HG03521 (cell line): ENCODE measurements around the gene COX7A2L.

Source experiments
- ATAC-seq: cut with Tn5 transposase; IDR thresholded peaks from one replicate; pipeline ENCODE4 v1.9.1; 2021; ENCODE audit warnings: mild to moderate bottlenecking, moderate library complexity; ENCODE audit not compliant: unreplicated experiment

Gene COX7A2L

GRCh38 chr2:42321452-42322064, 39.5 kb downstream of the COX7A2L start:
- no peak for ATAC-seq

GRCh38 chr2:42319265-42319664, 41.8 kb downstream of the COX7A2L start:
- ATAC-seq, result no peak

- ATAC-seq, result no peak
These were observed 43.1 kb downstream of the COX7A2L start for GRCh38 chr2:42317945-42318344.

- no peak for ATAC-seq
These were observed 43.5 kb downstream of the COX7A2L start for GRCh38 chr2:42317486-42317885.

GRCh38 chr2:42316910-42317309, 44.1 kb downstream of the COX7A2L start:
- no peak for ATAC-seq

GRCh38 chr2:42315844-42316470, 45.1 kb downstream of the COX7A2L start:
- ATAC-seq, result no peak

GRCh38 chr2:42314892-42315468, 46.0 kb downstream of the COX7A2L start:
- ATAC-seq, result no peak

- ATAC-seq, result no peak
These were observed 48.9 kb downstream of the COX7A2L start for GRCh38 chr2:42312106-42312505.

GRCh38 chr2:42310007-42310515, 51.0 kb downstream of the COX7A2L start:
- no peak for ATAC-seq

GRCh38 chr2:42309366-42309765, 51.7 kb downstream of the COX7A2L start:
- no peak for ATAC-seq

- ATAC-seq, result no peak
These were observed 53.8 kb downstream of the COX7A2L start for GRCh38 chr2:42307180-42307579.

- ATAC-seq, result no peak
These were observed 56.8 kb downstream of the COX7A2L start for GRCh38 chr2:42304059-42304713.

GRCh38 chr2:42303252-42303651, 57.8 kb downstream of the COX7A2L start:
- no peak for ATAC-seq

- no peak for ATAC-seq
These were observed 60.5 kb downstream of the COX7A2L start for GRCh38 chr2:42300527-42300926.
